HAP-1 (cell line): Measurements from ENCODE around the gene LCN6.
A peak's percentile ranks its signal among the peaks of the same experiment; 100 is the strongest.

Experiments used
- DNase-seq, 2 experiments: peaks; one replicate each; pipeline ENCODE4 v3.0.0-alpha.2; 2016 to 2020; ENCODE audit warnings: low spot score in 2 of 2
- H3K27me3 ChIP-seq: fragments of 250-450 bp; sonication (Bioruptor Pico); 2 replicates; pipeline ENCODE4 v1.5.1; 2020; ENCODE audit warnings: low read depth, mild to moderate bottlenecking, moderate library complexity
- H3K36me3 ChIP-seq: fragments of 250-450 bp; sonication (Bioruptor Pico); replicated peaks from 2 replicates; pipeline ENCODE4 v1.5.1; 2020; ENCODE audit warnings: mild to moderate bottlenecking
- H3K4me1 ChIP-seq: fragments of 250-450 bp; sonication (Bioruptor Pico); 2 replicates; pipeline ENCODE4 v1.5.1; 2020; ENCODE audit warnings: mild to moderate bottlenecking
- H3K4me3 ChIP-seq: fragments of 250-450 bp; sonication (Bioruptor Pico); 2 replicates; pipeline ENCODE4 v1.5.1; 2020; ENCODE audit warnings: mild to moderate bottlenecking, moderate library complexity
- H3K9me3 ChIP-seq: fragments of 250-450 bp; sonication (Bioruptor Pico); 2 replicates; pipeline ENCODE4 v1.5.1; 2020; ENCODE audit warnings: mild to moderate bottlenecking, moderate library complexity
- in situ Hi-C: fragments of 300-500 bp; cut with MboI; formaldehyde crosslinking; loops from 3 replicates; pipeline ENCODE4 v1.14.3; 2020; ENCODE audit warnings: low sequenced_read_pairs, inconsistent platforms, mixed read lengths

Gene LCN6

DNA sequence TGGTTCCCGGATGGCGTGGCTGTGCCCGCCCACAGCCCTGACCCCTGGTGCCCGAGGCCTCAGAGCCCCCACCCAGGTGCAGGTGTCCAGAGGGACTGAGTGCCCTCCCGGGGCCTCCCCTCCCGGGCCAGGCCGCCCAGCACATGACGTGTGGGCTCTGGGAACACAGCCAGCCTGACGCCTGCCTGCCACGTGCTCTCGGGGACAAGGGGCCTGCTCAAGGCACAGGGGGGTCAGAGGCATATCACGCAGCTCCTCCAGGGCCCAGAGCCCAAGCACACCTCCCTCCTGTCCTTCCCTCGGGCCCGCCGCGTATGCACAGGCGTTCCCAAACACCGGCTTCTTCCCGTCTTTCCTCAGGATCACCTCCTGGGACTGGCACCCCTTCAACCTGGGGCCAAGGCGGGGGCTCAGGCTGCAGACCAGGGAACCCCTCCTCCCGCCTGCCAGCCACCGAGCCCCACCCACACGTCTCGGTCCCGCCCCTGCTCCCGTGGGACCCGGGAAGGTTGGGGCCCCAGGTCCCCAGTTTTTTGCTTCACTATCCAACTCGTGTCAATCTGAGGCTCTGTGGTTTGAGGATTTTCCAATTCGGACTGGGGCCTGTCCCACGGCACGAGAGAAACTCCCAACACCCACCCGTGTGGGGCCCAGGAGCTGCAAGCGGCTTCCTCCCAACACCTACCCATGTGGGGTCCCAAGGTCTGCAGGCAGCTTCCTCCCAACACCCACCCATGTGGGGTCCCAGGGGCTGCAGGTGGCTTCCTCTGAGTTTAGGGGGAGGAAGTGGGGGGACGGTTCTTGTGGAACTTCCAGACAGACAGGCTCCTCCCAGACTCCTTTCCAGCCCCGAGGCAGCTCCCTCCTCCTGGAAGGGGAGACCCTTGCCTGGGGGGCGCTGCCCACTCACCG lies 7.1 kb downstream of the LCN6 start:
- in situ Hi-C loops, result no loop called here
- no peaks in the 10 kb centered on the region for H3K9me3 ChIP-seq
- no peak overlapping the region for H3K4me3 ChIP-seq
- H3K4me1 ChIP-seq, result no peaks in the 10 kb centered on the region
- DNase-seq, result no peak
- H3K36me3 ChIP-seq, result no peaks in the 10 kb centered on the region
- H3K27me3 ChIP-seq, result peaks cover 16% of the 10 kb centered on the region

DNA sequence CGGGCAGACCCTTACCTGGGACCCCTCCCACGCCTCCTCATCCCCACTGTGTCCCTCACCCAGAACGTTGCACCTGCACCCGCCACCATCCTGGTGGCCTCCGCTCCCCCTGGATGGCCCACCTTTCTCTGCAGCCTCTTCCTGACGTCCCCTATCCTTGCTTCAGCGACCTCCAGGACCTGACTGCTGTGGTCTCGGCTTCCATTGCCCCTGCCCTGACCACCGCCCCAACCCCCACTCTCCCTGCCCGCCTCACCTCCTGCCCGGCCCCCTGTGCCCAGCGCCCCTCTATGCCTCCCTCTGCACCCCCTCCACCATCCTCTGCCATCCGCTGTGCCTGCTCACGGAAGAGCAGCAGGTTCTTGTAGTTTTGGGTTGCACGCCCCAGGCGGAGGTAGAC lies 7.8 kb downstream of the LCN6 start:
- H3K4me3 ChIP-seq, result no peak overlapping the region
- no peak for DNase-seq
- in situ Hi-C loops, result no loop called here

DNA sequence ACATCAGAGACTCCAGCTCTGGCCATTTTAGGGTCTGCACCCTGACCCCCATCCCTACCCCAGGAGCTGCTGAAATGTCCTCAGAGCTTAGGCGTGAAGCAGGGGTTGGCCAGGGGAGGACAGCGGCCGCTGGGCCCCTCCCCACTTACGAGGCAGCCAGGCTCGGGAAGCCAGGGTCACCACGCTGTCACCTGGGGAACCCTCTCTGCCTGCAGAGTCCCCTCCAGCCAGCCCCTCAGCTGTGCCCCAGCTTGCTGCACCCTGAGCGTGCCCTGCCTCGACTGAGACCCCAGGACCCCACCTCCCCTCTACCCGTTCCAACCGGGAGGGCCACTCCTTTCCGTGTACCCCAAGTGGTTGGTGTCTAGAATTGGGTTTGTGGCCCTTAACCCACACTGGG lies 8.3 kb downstream of the LCN6 start:
- H3K36me3 ChIP-seq, result no peaks in the 10 kb centered on the region
- DNase-seq, result no peak
- no peaks in the 10 kb centered on the region for H3K9me3 ChIP-seq
- no peaks in the 10 kb centered on the region for H3K4me1 ChIP-seq
- no peak overlapping the region for H3K4me3 ChIP-seq
- in situ Hi-C loops, result no loop called here
- peaks cover 16% of the 10 kb centered on the region for H3K27me3 ChIP-seq

More for the DNA sequence above, 7.8 kb downstream of the LCN6 start:
- no peaks in the 10 kb centered on the region for H3K4me1 ChIP-seq
- H3K27me3 ChIP-seq, result peaks cover 16% of the 10 kb centered on the region
- H3K36me3 ChIP-seq, result no peaks in the 10 kb centered on the region
- H3K9me3 ChIP-seq, result no peaks in the 10 kb centered on the region

DNA sequence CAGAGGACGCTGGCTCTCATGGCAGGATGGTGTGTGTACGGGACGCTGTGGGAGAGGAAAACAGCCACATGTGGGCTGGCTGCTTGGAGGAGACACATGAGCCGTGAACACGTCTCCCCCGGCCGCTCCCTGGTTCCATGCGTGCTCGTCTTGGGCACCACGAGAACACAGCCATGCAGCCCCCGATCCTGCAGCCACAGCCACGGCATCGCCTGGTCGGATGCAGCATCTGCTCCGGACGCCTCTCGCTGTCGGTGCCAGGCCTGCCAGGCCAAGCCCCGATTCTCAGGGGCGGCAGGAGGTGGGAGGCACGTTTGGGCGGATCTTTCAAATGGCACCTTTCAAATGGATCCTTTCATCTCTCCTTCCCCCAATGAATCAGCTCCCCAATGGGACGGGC lies 8.8 kb downstream of the LCN6 start:
- no peaks in the 10 kb centered on the region for H3K9me3 ChIP-seq
- H3K4me1 ChIP-seq, result no peaks in the 10 kb centered on the region
- no peak for DNase-seq
- H3K4me3 ChIP-seq, result no peak overlapping the region
- no peaks in the 10 kb centered on the region for H3K36me3 ChIP-seq
- peaks cover 16% of the 10 kb centered on the region for H3K27me3 ChIP-seq
- in situ Hi-C loops, result no loop called here

DNA sequence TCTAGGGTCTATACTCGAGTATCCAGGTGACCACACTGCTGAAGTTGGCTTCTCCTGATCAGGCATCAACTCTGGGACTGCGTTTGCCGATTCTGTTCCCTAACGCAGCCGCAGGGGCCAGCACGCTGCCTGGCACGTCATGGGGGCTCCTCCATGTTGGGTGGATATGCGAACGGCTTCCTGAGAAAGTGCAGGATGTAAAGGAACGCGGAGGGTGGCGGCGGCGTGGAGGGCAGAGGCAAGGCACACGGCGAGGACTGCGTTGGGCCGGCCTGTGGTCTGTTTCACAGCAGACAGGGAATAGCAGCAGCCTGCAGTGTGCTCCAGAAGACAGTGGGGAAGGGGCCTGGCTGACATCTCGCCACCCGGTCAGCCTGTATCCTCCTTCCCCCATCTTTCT lies 9.4 kb downstream of the LCN6 start:
- in situ Hi-C loops, result no loop called here
- Histone ChIP-seq H3K9me3 (no peaks in the 10 kb centered on the region), H3K27me3 (peaks cover 16% of the 10 kb centered on the region), H3K4me1 (no peaks in the 10 kb centered on the region), H3K36me3 (no peaks in the 10 kb centered on the region), H3K4me3 (no peak overlapping the region)
- DNase-seq, result no peak

DNA sequence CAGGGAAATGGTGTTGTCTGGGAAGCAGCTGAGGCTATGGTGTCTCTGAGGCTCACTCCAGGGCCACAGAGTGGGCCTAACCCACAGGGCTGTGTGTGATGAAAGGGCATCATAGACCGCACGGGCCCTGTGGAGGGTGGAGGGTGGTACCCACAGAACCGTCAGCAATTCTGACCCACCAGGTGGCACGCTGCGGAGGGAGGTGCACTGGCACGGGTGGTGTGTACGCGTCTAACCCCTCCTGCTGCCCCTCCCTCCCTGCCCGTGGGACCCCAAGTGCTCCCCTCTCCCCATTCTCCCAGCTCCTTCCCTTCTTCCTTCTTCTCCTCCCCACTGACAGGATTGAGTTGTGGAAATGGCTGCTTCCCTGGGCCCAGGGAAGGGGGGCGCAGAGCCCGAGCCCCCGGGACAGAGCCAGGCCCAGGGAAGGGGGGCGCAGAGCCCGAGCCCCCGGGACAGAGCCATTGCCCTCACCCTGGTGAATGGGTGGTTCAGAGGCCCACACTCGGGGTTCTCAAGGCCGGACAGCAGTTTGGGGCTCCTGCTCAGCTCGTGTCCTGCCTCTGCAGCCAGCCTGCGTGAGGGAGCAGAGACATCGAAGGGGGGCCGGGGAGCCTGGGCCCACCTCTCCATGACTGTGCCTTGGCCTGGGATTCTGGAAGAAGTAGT lies 12.4 kb downstream of the LCN6 start:
- in situ Hi-C loops, result no loop called here
- H3K9me3 ChIP-seq, result no peaks in the 10 kb centered on the region
- no peak overlapping the region for H3K4me3 ChIP-seq
- H3K27me3 ChIP-seq, result 0 out of 2 replicates have a peak, but pooled peaks cover 3% of the 10 kb centered on the region
- no peak for DNase-seq
- H3K4me1 ChIP-seq, result no peaks in the 10 kb centered on the region
- no peaks in the 10 kb centered on the region for H3K36me3 ChIP-seq

DNA sequence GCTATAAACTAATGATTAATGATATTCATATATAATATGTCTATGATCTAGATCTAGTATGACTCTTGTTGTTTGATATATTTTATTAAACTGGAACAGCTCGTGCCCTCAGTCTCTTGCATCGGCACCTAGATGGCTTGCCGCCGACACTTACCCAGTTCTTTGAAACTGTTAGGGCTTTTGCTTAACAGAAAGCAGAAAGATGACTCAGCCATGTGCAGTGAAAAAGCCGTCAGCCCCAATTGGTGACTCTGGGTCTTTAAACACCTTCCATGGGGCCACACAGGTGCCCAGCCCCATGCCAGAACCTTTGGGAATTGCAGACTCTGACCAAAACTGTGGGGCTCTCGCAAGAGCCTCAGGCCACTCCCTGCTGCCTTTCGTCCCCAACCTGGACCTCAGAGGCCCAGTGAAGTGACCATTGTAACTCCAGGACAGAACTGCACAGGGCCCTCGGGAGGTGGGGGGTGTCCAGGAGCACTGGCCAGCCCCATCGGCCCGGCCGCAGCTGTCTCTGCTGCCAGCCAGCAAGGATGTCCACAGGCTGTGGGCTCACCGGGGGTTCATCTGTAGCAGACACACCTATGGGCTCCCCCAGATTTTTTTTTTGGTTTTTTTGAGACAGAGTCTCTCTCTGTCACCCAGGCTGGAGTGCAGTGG lies 13.4 kb downstream of the LCN6 start:
- H3K27me3 ChIP-seq, result 0 out of 2 replicates have a peak, but pooled peaks cover 3% of the 10 kb centered on the region
- no peaks in the 10 kb centered on the region for H3K4me1 ChIP-seq
- no peak overlapping the region for H3K4me3 ChIP-seq
- no peaks in the 10 kb centered on the region for H3K9me3 ChIP-seq
- DNase-seq, result no peak
- no peaks in the 10 kb centered on the region for H3K36me3 ChIP-seq
- in situ Hi-C loops, result no loop called here

DNA sequence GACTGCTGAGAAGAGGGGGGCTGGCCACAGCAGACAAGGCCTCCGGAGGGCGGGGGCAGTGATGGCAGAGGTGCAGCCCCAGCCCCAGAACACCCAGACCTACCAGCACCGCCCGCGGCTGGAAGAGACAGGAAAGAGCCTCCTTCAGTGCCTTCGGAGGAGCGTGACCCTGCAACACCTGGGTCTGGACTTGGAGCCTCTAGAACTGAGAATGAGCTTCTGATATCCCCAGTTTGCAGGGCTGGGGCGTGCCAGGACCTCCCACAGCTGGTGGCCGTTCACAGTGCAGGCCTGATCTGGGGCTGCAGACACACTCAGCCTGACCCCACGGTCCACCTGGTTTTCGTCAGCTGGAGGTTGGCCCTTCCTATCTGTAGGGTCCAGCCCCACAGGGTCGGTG lies 14.7 kb downstream of the LCN6 start:
- Histone ChIP-seq H3K27me3 (0 out of 2 replicates have a peak, but pooled peaks cover 3% of the 10 kb centered on the region), H3K36me3 (no peaks in the 10 kb centered on the region; the same call in 1 of the 2 replicates), H3K4me3 (no peak overlapping the region), H3K9me3 (no peaks in the 10 kb centered on the region), H3K4me1 (peaks cover 5% of the 10 kb centered on the region)
- in situ Hi-C loops, result no loop called here
- no peak for DNase-seq

DNA sequence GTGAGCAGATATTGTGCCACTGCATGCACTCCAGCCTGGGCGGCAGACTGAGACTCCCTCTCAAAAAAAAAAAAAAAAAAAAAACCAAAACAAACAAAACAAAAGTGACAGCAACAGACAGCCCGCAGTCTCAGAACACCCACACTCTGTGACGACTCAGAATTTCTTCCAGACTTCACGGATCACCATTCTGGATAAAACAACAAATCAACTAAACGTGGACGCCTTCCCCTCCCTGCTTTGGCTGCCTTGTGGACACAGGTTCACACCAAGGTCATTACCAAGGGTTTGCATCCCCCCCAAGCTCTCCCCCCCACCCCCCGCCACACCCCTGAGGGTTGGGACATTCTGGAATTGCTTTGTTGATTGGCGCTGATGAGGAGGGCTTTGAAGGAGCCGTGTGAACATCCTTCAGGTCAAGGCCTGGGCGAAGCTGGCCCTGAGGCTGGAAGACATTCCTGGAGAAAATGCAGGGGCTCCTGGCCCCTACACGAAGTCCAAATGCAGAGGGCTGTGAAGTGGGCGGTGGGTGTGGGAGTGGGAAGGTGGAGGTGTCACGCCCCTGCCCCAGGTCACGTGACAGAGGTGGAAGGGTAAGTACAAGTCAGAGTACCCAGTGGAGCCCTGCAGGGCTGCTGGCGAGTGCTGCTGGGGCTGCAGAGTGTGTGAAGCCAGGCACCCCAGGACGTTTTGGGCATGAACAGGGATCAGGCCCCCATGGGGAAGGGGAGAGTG lies 15.7 kb downstream of the LCN6 start:
- peaks cover 5% of the 10 kb centered on the region for H3K4me1 ChIP-seq
- H3K36me3 ChIP-seq, result no peaks in the 10 kb centered on the region; the same call in none of the 2 replicates
- no peak overlapping the region for H3K4me3 ChIP-seq
- in situ Hi-C loops, result no loop called here
- no peaks in the 10 kb centered on the region for H3K9me3 ChIP-seq
- H3K27me3 ChIP-seq, result no peaks in the 10 kb centered on the region
- DNase-seq, result no peak

DNA sequence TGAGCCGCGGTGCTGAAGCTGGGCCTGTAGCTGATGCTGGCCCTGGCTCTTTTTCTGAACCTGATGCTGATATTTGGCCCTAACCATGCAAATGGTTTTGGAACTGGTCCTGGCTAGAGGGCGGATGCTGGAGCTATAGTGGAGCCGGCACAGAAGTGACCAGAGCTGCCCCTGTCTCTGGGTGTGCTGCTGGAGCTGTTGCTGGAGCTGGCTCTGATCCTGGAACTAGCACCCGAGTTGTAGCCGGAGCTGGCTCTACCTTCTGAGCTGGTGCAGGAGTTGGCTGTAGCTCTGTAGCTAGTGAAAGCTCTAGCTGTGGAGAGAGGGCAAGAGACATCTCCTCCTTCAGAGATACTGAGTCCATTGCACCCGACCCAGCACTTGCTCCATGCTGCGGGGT lies 18.4 kb downstream of the LCN6 start:
- H3K9me3 ChIP-seq, result no peaks in the 10 kb centered on the region
- H3K27me3 ChIP-seq, result no peaks in the 10 kb centered on the region
- in situ Hi-C loops, result no loop called here
- no peak for DNase-seq
- peaks cover 16% of the 10 kb centered on the region for H3K4me1 ChIP-seq
- H3K36me3 ChIP-seq, result peaks cover 21% of the 10 kb centered on the region
- no peak overlapping the region for H3K4me3 ChIP-seq

DNA sequence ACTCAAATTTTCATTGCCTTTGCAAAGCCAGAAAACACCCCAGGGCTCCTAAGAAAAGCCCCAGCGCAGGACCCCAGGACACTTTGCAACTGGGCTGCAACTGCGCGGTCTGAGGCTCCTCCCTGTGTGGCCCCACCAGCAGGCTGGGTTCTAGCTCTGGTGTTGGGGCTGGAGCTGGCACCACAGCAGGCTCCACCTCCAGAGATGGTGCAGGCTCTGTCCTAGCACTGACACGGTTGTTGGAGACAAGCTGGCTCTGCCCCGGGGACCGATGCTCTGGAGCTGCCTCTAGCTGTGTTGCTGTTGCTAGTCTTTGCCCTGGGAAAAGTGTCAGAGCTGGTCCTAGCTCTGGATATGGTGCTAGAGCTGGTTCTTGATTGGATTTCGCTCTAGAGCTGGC lies 19.2 kb downstream of the LCN6 start:
- in situ Hi-C loops, result no loop called here
- peak overlapping the region; percentile 73 for H3K4me3 ChIP-seq
- H3K27me3 ChIP-seq, result no peaks in the 10 kb centered on the region
- H3K36me3 ChIP-seq, result peaks cover 28% of the 10 kb centered on the region
- peak in 1 of 2 experiments; percentile 58 for DNase-seq
- peaks cover 16% of the 10 kb centered on the region for H3K4me1 ChIP-seq
- H3K9me3 ChIP-seq, result no peaks in the 10 kb centered on the region

DNA sequence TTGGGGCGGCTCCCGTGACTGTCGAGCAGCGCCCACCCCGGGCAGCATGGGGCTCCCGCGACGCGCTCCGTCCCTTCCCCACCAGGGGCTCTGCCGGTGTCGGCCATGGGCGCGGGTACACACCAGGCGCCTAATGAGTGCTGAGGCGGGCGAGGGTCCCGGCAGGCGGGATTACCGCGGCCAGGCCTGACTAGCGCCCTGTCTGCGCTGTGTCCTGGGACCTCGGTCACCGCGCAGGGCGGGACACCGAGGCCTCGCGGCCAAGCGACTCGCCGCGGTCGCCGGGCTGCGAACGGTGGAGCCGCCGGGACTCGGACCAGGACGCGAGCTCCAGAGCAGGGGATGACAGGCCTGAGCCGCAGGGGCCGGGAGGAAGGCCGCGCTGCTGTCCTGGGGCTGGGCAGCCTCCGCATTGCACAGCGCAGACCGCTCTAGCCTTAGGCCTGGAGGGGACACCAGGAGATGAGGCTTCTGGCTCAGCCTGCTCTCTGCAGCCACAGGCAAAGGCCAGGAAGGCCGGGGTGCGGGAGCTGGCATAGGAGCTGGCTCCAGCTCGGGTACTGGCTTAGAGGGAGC lies 19.7 kb downstream of the LCN6 start:
- H3K36me3 ChIP-seq, result peaks cover 34% of the 10 kb centered on the region
- peaks cover 16% of the 10 kb centered on the region for H3K4me1 ChIP-seq
- DNase-seq, result peak in 1 of 2 experiments; percentile 48
- in situ Hi-C loops, result no loop called here
- no peaks in the 10 kb centered on the region for H3K9me3 ChIP-seq
- no peaks in the 10 kb centered on the region for H3K27me3 ChIP-seq
- peak overlapping the region; percentile 73 for H3K4me3 ChIP-seq

DNA sequence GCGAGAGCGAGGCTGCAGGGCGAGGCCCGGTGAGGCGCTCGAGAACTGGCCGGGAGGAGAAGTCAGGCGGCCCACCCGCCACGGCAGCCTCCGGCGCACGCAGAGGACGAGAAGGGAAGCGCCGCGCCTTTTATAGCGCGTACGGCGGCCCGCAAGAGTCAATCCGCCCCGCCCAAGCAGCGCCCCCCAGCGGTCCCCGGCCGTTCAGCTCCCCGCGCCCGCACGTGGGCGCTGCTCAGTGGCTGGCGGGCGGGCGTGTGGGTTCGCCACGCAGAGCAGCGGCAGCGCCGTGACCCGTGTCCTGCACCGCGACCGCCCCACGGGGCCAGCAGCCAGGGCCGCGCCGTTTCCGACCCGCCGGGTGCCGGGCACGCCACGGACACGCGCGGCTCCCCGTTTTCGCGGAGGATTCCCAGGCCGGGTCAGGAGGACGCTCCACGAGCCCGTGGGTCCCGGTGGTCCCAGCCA lies 20.2 kb downstream of the LCN6 start:
- Histone ChIP-seq H3K36me3 (peaks cover 39% of the 10 kb centered on the region), H3K27me3 (no peaks in the 10 kb centered on the region), H3K4me3 (peak overlapping the region; percentile 73), H3K9me3 (no peaks in the 10 kb centered on the region), H3K4me1 (peaks cover 16% of the 10 kb centered on the region)
- peak; percentile 69 to 93 for DNase-seq
- in situ Hi-C loops, result no loop called here
